Stimulated activated CD8-positive, alpha-beta memory T cell treated with anti-CD3 and anti-CD28 coated beads, Interleukin-2, amount 100 ng/mL, for 48 hours (primary cell): ENCODE results near the gene PSORS1C1.

Source experiments
- DNase-seq, 2 donors: peaks; one replicate each; pipeline ENCODE4 v3.0.0-alpha.2; 2020; ENCODE audit warnings: low read depth in 2 of 2

The PSORS1C1 gene

GRCh38 chr6:31126396-31127175, 12.0 kb downstream of the PSORS1C1 start:
- DNase-seq, result no peak

- peak; percentile 48 to 61 for DNase-seq
Measured at GRCh38 chr6:31128093-31128676, 13.6 kb downstream of the PSORS1C1 start.

GRCh38 chr6:31129130-31129529, 14.5 kb downstream of the PSORS1C1 start:
- no peak for DNase-seq

GRCh38 chr6:31130751-31131150, 16.2 kb downstream of the PSORS1C1 start:
- no peak for DNase-seq

GRCh38 chr6:31131595-31131994, 17.0 kb downstream of the PSORS1C1 start:
- DNase-seq, result no peak

GRCh38 chr6:31132806-31133205, 18.2 kb downstream of the PSORS1C1 start:
- no peak for DNase-seq

- DNase-seq, result no peak
Measured at GRCh38 chr6:31135710-31136109, 21.1 kb downstream of the PSORS1C1 start.

- DNase-seq, result no peak
Measured at GRCh38 chr6:31138982-31139381, 24.4 kb downstream of the PSORS1C1 start, which contains the start of gene PSORS1C2. PSORS1C2 (minus strand) TSS chr6:31139066; CDS start chr6:31139026, 40 bp downstream.

GRCh38 chr6:31139599-31139998, 25.0 kb downstream of the PSORS1C1 start:
- DNase-seq, result no peak

- no peak for DNase-seq
Measured at GRCh38 chr6:31140643-31141042, 26.0 kb downstream of the PSORS1C1 start.

- DNase-seq, result no peak
Measured at GRCh38 chr6:31142361-31142761, 27.8 kb downstream of the PSORS1C1 start.

GRCh38 chr6:31143148-31143547, 28.5 kb downstream of the PSORS1C1 start:
- DNase-seq, result no peak

GRCh38 chr6:31144296-31144969, 29.8 kb downstream of the PSORS1C1 start:
- DNase-seq, result no peak

- DNase-seq, result no peak
Measured at GRCh38 chr6:31144970-31145340, 30.4 kb downstream of the PSORS1C1 start.

- DNase-seq, result no peak
Measured at GRCh38 chr6:31145386-31145785, 30.8 kb downstream of the PSORS1C1 start.

- DNase-seq, result no peak
Measured at GRCh38 chr6:31149827-31150447, 35.3 kb downstream of the PSORS1C1 start.

GRCh38 chr6:31152781-31153180, 38.2 kb downstream of the PSORS1C1 start:
- DNase-seq, result no peak

- no peak for DNase-seq
Measured at GRCh38 chr6:31154436-31154835, 39.8 kb downstream of the PSORS1C1 start.

- DNase-seq, result no peak
Measured at GRCh38 chr6:31156641-31157040, 42.0 kb downstream of the PSORS1C1 start.

GRCh38 chr6:31157513-31158139, 43.0 kb downstream of the PSORS1C1 start, which contains the start of gene CCHCR1:
CCHCR1 (minus strand) TSS chr6:31157802; CDS start chr6:31157600, 202 bp downstream.
- DNase-seq, result no peak

GRCh38 chr6:31158140-31158862, 43.7 kb downstream of the PSORS1C1 start, which contains the start of gene TCF19:
TCF19 (plus strand) TSS chr6:31158589; CDS start chr6:31159470, 881 bp downstream.
- peak; percentile 96 to 99 for DNase-seq
